Thoracic aorta (tissue), 2 donors: Measurements from ENCODE around the gene NR5A2. TPM values are rescaled to one million over a fixed set of nuclear protein-coding genes. Genes with fewer than 3 reads are reported as not detected.

ENCODE experiments used
- ATAC-seq: fragments of 150-250 bp; one replicate; pipeline ENCODE4 v1.8.0; 2017; ENCODE audit warnings: low read depth; ENCODE audit not compliant: insufficient number of reproducible peaks, low FRiP score
- DNase-seq: peaks from one replicate; pipeline ENCODE4 v3.0.0-alpha.2; 2020; ENCODE audit warnings: low spot score
- H3K27ac ChIP-seq, 2 donors: fragments of 200-600 bp; sonication (generic); 1 replicate in 1 of 2; 2 replicates in 1 of 2; pipeline ENCODE4 v1.5.1; 2016; ENCODE audit warnings: mild to moderate bottlenecking in 2 of 2, moderate library complexity in 2 of 2
- H3K27me3 ChIP-seq: fragments of 200-600 bp; sonication (generic); replicated peaks from 2 replicates; pipeline ENCODE4 v1.6.0; 2016; ENCODE audit warnings: mild to moderate bottlenecking; ENCODE audit not compliant: insufficient read depth
- H3K36me3 ChIP-seq: fragments of 200-600 bp; sonication (generic); one replicate; pipeline ENCODE4 v1.5.1; 2016
- H3K4me1 ChIP-seq, 2 donors: fragments of 200-600 bp; sonication (generic); 1 replicate in 1 of 2; 2 replicates in 1 of 2; pipeline versions ENCODE4 v1.5.1 to v1.6.0; 2016; ENCODE audit warnings: low read depth in 2 of 2, mild to moderate bottlenecking in 1 of 2; ENCODE audit not compliant: control insufficient read depth in 1 of 2
- H3K4me3 ChIP-seq: fragments of 200-600 bp; sonication (generic); 2 replicates; pipeline ENCODE4 v1.5.1; 2016; ENCODE audit warnings: mild to moderate bottlenecking
- H3K9me3 ChIP-seq: fragments of 200-600 bp; sonication (generic); 2 replicates; pipeline ENCODE4 v1.5.1; 2016
- CTCF ChIP-seq: fragments of 200-600 bp; sonication (generic); IDR thresholded peaks from one replicate; pipeline ENCODE4 v1.5.1; 2019; ENCODE audit warnings: antibody characterized with exemption
- total RNA-seq, 2 donors: library from RNA; depleted of rRNA; stranded (reverse); fragments of >200 nt; gene quantifications; one replicate each; pipeline versions ENCODE4 v1.1.0 to v1.2.3, GENCODE V29; 2016

NR5A2 gene
- total RNA-seq, 2 donors from 2014 or later: 2.7 to 3.6 TPM

DNA sequence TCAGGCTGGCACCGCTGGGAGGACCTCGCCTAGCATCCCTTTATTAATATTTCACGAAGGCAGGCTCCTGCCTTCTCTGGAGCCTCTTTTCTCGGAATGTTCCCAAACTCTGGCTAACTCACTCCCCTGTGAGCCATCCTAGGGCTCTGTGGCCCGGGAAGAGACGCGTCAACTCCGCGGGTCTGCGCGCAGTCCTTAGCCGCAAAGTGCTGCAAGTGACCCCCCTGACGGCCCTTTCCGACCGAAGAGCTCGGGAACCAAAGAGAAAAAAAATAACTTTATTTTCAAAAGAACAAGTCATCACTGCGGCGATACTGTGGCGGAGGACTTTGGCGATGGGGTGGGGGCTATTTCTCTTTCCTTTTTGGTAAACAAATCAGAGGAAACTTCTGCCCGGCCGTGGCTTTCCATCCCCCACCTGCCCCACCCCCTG, 14.6 kb downstream of the NR5A2 start:
- no peak for DNase-seq
- Histone ChIP-seq H3K9me3 (no peaks in the 10 kb centered on the region), H3K27me3 (peaks cover 28% of the 10 kb centered on the region), H3K4me1 (peaks cover 17 to 24% of the 10 kb centered on the region in 2 donors), H3K27ac (no peak overlapping the region), H3K36me3 (no peaks in the 10 kb centered on the region), H3K4me3 (peak overlapping the region; percentile 55)
- no peak for TF ChIP-seq CTCF
- no peak for ATAC-seq

DNA sequence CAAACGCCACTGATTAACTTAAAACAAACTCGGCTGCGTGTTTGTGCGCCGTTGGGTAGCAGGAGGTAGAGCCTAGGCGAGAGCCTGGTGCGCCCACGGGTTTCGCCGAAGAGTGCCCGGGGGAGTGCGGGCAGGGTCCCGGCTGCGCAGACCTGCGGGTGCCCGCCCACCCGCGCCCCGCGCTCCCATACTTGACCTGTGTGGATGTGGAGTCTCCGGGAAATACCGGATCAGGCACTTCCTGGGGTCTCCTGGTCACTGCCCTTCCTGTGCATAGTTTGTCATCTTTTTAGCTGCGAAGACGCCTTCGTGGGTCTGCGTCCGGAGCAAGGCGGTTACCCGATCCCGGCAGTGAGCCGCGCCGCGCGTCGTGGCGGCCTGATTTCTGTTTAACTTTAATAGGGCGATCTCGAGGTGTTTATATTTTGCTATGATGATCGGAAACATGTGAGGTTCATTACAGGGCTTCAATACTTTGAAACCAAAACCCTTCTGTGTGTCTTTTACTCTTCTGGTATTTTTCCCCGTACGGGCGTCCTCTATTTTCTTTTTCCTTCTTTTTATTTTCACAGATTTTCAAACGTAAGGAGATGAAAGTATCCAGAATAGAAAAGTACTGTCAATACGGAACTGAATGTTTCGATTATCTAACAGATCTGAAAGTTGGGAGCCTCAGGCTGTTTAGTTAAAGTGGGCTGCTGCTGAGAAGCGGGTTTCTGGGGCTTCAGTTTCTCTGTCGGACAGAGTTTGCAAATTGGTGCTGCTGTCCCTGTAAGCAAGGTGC, 15.2 kb downstream of the NR5A2 start:
- H3K27ac ChIP-seq: no peak overlapping the region
- no peaks in the 10 kb centered on the region for H3K9me3 ChIP-seq
- DNase-seq (no peak), ATAC-seq (no peak)
- peak overlapping the region; percentile 55 for H3K4me3 ChIP-seq
- TF ChIP-seq CTCF: no peak
- peaks cover 24% of the 10 kb centered on the region for H3K27me3 ChIP-seq
- peaks cover 17 to 24% of the 10 kb centered on the region in 2 donors for H3K4me1 ChIP-seq
- H3K36me3 ChIP-seq: no peaks in the 10 kb centered on the region

- peak overlapping the region; percentile 55 for H3K4me3 ChIP-seq
- ATAC-seq (no peak), DNase-seq (no peak)
- peaks cover 21% of the 10 kb centered on the region for H3K27me3 ChIP-seq
- peaks cover 17 to 24% of the 10 kb centered on the region in 2 donors for H3K4me1 ChIP-seq
- no peaks in the 10 kb centered on the region for H3K36me3 ChIP-seq
- no peak overlapping the region for H3K27ac ChIP-seq
- no peak for TF ChIP-seq CTCF
- no peaks in the 10 kb centered on the region for H3K9me3 ChIP-seq
Observed at GRCh38 chr1:200043336-200043668, 15.8 kb downstream of the NR5A2 start.

- DNase-seq: no peak
- no peak overlapping the region for H3K27ac ChIP-seq
- no peak overlapping the region for H3K4me3 ChIP-seq
- no peak for ATAC-seq
- H3K27me3 ChIP-seq: peaks cover 21% of the 10 kb centered on the region
- no peaks in the 10 kb centered on the region for H3K9me3 ChIP-seq
- H3K36me3 ChIP-seq: no peaks in the 10 kb centered on the region
- no peak for TF ChIP-seq CTCF
- H3K4me1 ChIP-seq: peaks cover 4 to 9% of the 10 kb centered on the region in 2 donors
Observed at GRCh38 chr1:200046115-200046514, 18.6 kb downstream of the NR5A2 start.

- no peaks in the 10 kb centered on the region for H3K9me3 ChIP-seq
- H3K27ac ChIP-seq: no peak overlapping the region
- H3K27me3 ChIP-seq: peaks cover 8% of the 10 kb centered on the region
- ATAC-seq (no peak), DNase-seq (no peak)
- H3K4me3 ChIP-seq: no peak overlapping the region
- TF ChIP-seq CTCF: no peak
- no peaks in the 10 kb centered on the region for H3K36me3 ChIP-seq
- peaks cover 0 to 1% of the 10 kb centered on the region in 2 donors for H3K4me1 ChIP-seq
Observed at GRCh38 chr1:200048244-200048643, 20.7 kb downstream of the NR5A2 start.
